ENCODE data around the gene PPP1R3F. TPM values are rescaled to one million over a fixed set of nuclear protein-coding genes. Genes with fewer than 3 reads are reported as not detected.
A peak's percentile ranks its signal among the peaks of the same experiment; 100 is the strongest.

Gene PPP1R3F
- total and polyA plus RNA-seq, 4 donors: 1.9 to 9.2 (median 7.1) TPM

DNA sequence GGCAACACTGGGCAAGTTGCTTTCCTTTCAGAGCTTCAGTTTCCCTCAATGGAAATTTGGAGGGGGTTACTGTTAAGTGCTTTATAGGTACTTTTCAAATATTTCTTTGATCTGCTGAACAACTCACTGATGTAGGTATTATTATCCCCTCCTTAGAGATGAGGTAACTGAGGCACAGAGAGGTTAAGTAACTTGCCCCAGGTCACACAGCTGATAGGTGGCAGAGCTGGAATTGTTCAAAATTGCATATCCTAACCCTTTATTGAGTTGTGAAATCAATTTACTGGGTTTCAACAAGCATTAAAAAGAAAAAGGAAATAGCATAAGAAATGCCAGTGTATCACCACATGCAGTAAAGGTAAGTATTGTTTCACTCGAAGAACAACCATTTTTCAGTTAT, 6.6 kb downstream of the PPP1R3F start:
- no peak overlapping the region for H3K27ac ChIP-seq (ENCODE audit: low read depth in 1 of 2, low read length in 2 of 2)
- ATAC-seq (ENCODE audit: low FRiP score): no peak
- no peak for DNase-seq
- WGBS, 2 donors: 19 to 31% methylated on average over 1 of the region's 1 CpG
- intact Hi-C loops (cut with DNase I): no loop called here
- no peaks in the 10 kb centered on the region for H3K9me3 ChIP-seq (ENCODE audit: control insufficient read depth, low read length)
- H3K4me3 ChIP-seq (ENCODE audit: low read length in 2 of 2): no peak overlapping the region
- peaks cover 0 to 2% of the 10 kb centered on the region in 2 donors for H3K4me1 ChIP-seq (ENCODE audit: control insufficient read depth in 1 of 2, insufficient read depth in 2 of 2, low read length in 2 of 2)
- H3K27me3 ChIP-seq (ENCODE audit: control insufficient read depth in 1 of 2, insufficient read depth in 2 of 2, low read length in 1 of 2): no peaks in the 10 kb centered on the region
- H3K36me3 ChIP-seq (ENCODE audit: control insufficient read depth in 1 of 2, insufficient read depth in 2 of 2, low read length in 1 of 2): no peaks in the 10 kb centered on the region

- Histone ChIP-seq H3K27me3 (ENCODE audit: control insufficient read depth in 1 of 2, insufficient read depth in 2 of 2, low read length in 1 of 2) (no peaks in the 10 kb centered on the region), H3K4me1 (ENCODE audit: control insufficient read depth in 1 of 2, insufficient read depth in 2 of 2, low read length in 2 of 2) (peaks cover 0 to 2% of the 10 kb centered on the region in 2 donors), H3K27ac (ENCODE audit: low read depth in 1 of 2, low read length in 2 of 2) (peak overlapping the region; percentile 30 to 33), H3K4me3 (ENCODE audit: low read length in 2 of 2) (no peak overlapping the region), H3K36me3 (ENCODE audit: control insufficient read depth in 1 of 2, insufficient read depth in 2 of 2, low read length in 1 of 2) (no peaks in the 10 kb centered on the region), H3K9me3 (ENCODE audit: control insufficient read depth, low read length) (no peaks in the 10 kb centered on the region)
- DNase-seq (no peak), ATAC-seq (ENCODE audit: low FRiP score) (no peak)
- intact Hi-C loops (cut with DNase I): no loop called here
- WGBS, 2 donors: 38 to 42% methylated on average over 19 of the region's 19 CpGs
These were observed 7.3 kb downstream of the PPP1R3F start for GRCh38 chrX:49276671-49277534.

DNA sequence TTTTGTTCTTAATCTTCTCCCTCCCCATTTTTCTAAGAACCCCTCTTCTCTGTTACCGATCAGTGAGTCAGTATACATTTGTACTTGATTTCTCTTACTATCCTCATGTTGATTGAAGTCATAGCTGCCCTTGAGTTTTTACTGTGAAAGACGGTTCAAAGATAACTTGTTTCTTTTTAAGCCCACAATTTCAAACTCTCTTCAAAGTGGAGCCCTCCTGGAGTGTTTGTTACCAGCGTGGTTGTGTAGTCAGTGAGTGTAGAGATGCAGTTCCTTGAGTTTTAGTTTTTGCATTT, 7.9 kb downstream of the PPP1R3F start:
- intact Hi-C loops (cut with DNase I): no loop called here
- Histone ChIP-seq H3K4me1 (ENCODE audit: control insufficient read depth in 1 of 2, insufficient read depth in 2 of 2, low read length in 2 of 2) (peaks cover 0 to 2% of the 10 kb centered on the region in 2 donors), H3K9me3 (ENCODE audit: control insufficient read depth, low read length) (no peaks in the 10 kb centered on the region), H3K4me3 (ENCODE audit: low read length in 2 of 2) (no peak overlapping the region), H3K36me3 (ENCODE audit: control insufficient read depth in 1 of 2, insufficient read depth in 2 of 2, low read length in 1 of 2) (no peaks in the 10 kb centered on the region), H3K27me3 (ENCODE audit: control insufficient read depth in 1 of 2, insufficient read depth in 2 of 2, low read length in 1 of 2) (no peaks in the 10 kb centered on the region), H3K27ac (ENCODE audit: low read depth in 1 of 2, low read length in 2 of 2) (peak overlapping the region in 1 of 2 donors; percentile 33)
- 56 to 70% methylated on average over 3 of the region's 3 CpGs for WGBS, 2 donors
- ATAC-seq (ENCODE audit: low FRiP score): no peak
- DNase-seq: no peak

DNA sequence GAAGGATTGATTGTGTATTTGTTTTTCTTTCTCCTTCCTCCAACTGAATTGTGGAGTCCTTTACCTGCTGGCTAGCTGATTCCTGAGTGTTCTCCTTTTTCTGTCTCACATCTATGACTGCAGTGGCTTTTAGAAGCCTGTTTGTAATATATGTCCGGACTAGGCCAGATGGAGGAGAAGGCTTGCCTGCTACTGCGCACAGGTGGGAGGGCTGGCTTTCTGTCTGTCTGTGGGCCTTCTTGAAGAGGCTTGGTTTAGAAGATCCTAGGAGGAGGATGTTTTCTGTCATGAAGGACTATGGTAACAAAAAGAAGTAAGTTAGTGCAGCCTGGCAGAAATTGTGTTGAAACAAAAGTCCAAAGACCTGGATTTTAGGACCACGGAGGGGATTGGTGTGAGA, 8.5 kb downstream of the PPP1R3F start:
- no peak for ATAC-seq (ENCODE audit: low FRiP score)
- Histone ChIP-seq H3K4me1 (ENCODE audit: control insufficient read depth in 1 of 2, insufficient read depth in 2 of 2, low read length in 2 of 2) (peaks cover 0 to 2% of the 10 kb centered on the region in 2 donors), H3K27ac (ENCODE audit: low read depth in 1 of 2, low read length in 2 of 2) (no peak overlapping the region), H3K27me3 (ENCODE audit: control insufficient read depth in 1 of 2, insufficient read depth in 2 of 2, low read length in 1 of 2) (no peaks in the 10 kb centered on the region), H3K9me3 (ENCODE audit: control insufficient read depth, low read length) (no peaks in the 10 kb centered on the region), H3K36me3 (ENCODE audit: control insufficient read depth in 1 of 2, insufficient read depth in 2 of 2, low read length in 1 of 2) (no peaks in the 10 kb centered on the region), H3K4me3 (ENCODE audit: low read length in 2 of 2) (no peak overlapping the region)
- intact Hi-C loops (cut with DNase I): no loop called here
- no peak for DNase-seq
- WGBS, 2 donors: 83 to 91% methylated on average over 3 of the region's 3 CpGs

GRCh38 chrX:49282647-49283011, 13.0 kb downstream of the PPP1R3F start:
- intact Hi-C loops (cut with DNase I): no loop called here
- peak; percentile 65 for ATAC-seq (ENCODE audit: low FRiP score)
- Histone ChIP-seq H3K27ac (ENCODE audit: low read depth in 1 of 2, low read length in 2 of 2) (no peak overlapping the region), H3K27me3 (ENCODE audit: control insufficient read depth in 1 of 2, insufficient read depth in 2 of 2, low read length in 1 of 2) (no peaks in the 10 kb centered on the region), H3K4me1 (ENCODE audit: control insufficient read depth in 1 of 2, insufficient read depth in 2 of 2, low read length in 2 of 2) (no peaks in the 10 kb centered on the region), H3K9me3 (ENCODE audit: control insufficient read depth, low read length) (no peaks in the 10 kb centered on the region), H3K4me3 (ENCODE audit: low read length in 2 of 2) (no peak overlapping the region), H3K36me3 (ENCODE audit: control insufficient read depth in 1 of 2, insufficient read depth in 2 of 2, low read length in 1 of 2) (no peaks in the 10 kb centered on the region)
- WGBS, 2 donors: 13 to 18% methylated on average over 11 of the region's 11 CpGs
- DNase-seq: no peak

GRCh38 chrX:49284212-49284611, 14.6 kb downstream of the PPP1R3F start:
- H3K36me3 ChIP-seq (ENCODE audit: control insufficient read depth in 1 of 2, insufficient read depth in 2 of 2, low read length in 1 of 2): no peaks in the 10 kb centered on the region
- WGBS, 2 donors: 83 to 90% methylated on average over 3 of the region's 3 CpGs
- DNase-seq: no peak
- no peaks in the 10 kb centered on the region for H3K27me3 ChIP-seq (ENCODE audit: control insufficient read depth in 1 of 2, insufficient read depth in 2 of 2, low read length in 1 of 2)
- no peaks in the 10 kb centered on the region for H3K4me1 ChIP-seq (ENCODE audit: control insufficient read depth in 1 of 2, insufficient read depth in 2 of 2, low read length in 2 of 2)
- H3K27ac ChIP-seq (ENCODE audit: low read depth in 1 of 2, low read length in 2 of 2): no peak overlapping the region
- H3K9me3 ChIP-seq (ENCODE audit: control insufficient read depth, low read length): no peaks in the 10 kb centered on the region
- ATAC-seq (ENCODE audit: low FRiP score): no peak
- intact Hi-C loops (cut with DNase I): no loop called here
- H3K4me3 ChIP-seq (ENCODE audit: low read length in 2 of 2): no peak overlapping the region

GRCh38 chrX:49286136-49286535, 16.5 kb downstream of the PPP1R3F start:
- H3K27ac ChIP-seq (ENCODE audit: low read depth in 1 of 2, low read length in 2 of 2): no peak overlapping the region
- no peaks in the 10 kb centered on the region for H3K9me3 ChIP-seq (ENCODE audit: control insufficient read depth, low read length)
- DNase-seq: no peak
- ATAC-seq (ENCODE audit: low FRiP score): peak; percentile 51
- H3K36me3 ChIP-seq (ENCODE audit: control insufficient read depth in 1 of 2, insufficient read depth in 2 of 2, low read length in 1 of 2): no peaks in the 10 kb centered on the region
- no peak overlapping the region for H3K4me3 ChIP-seq (ENCODE audit: low read length in 2 of 2)
- H3K4me1 ChIP-seq (ENCODE audit: control insufficient read depth in 1 of 2, insufficient read depth in 2 of 2, low read length in 2 of 2): no peaks in the 10 kb centered on the region
- intact Hi-C loops (cut with DNase I): no loop called here
- H3K27me3 ChIP-seq (ENCODE audit: control insufficient read depth in 1 of 2, insufficient read depth in 2 of 2, low read length in 1 of 2): no peaks in the 10 kb centered on the region
- WGBS, 2 donors: 90 to 95% methylated on average over 18 of the region's 18 CpGs

GRCh38 chrX:49286581-49286980, 17.0 kb downstream of the PPP1R3F start:
- no peak for DNase-seq
- no peak for ATAC-seq (ENCODE audit: low FRiP score)
- intact Hi-C loops (cut with DNase I): no loop called here
- H3K36me3 ChIP-seq (ENCODE audit: control insufficient read depth in 1 of 2, insufficient read depth in 2 of 2, low read length in 1 of 2): no peaks in the 10 kb centered on the region
- no peaks in the 10 kb centered on the region for H3K27me3 ChIP-seq (ENCODE audit: control insufficient read depth in 1 of 2, insufficient read depth in 2 of 2, low read length in 1 of 2)
- WGBS, 2 donors: 63 to 75% methylated on average over 4 of the region's 4 CpGs
- no peaks in the 10 kb centered on the region for H3K9me3 ChIP-seq (ENCODE audit: control insufficient read depth, low read length)
- H3K4me1 ChIP-seq (ENCODE audit: control insufficient read depth in 1 of 2, insufficient read depth in 2 of 2, low read length in 2 of 2): no peaks in the 10 kb centered on the region
- H3K4me3 ChIP-seq (ENCODE audit: low read length in 2 of 2): no peak overlapping the region
- no peak overlapping the region for H3K27ac ChIP-seq (ENCODE audit: low read depth in 1 of 2, low read length in 2 of 2)

GRCh38 chrX:49287665-49288064, 18.1 kb downstream of the PPP1R3F start:
- no peaks in the 10 kb centered on the region for H3K27me3 ChIP-seq (ENCODE audit: control insufficient read depth in 1 of 2, insufficient read depth in 2 of 2, low read length in 1 of 2)
- no peak for ATAC-seq (ENCODE audit: low FRiP score)
- intact Hi-C loops (cut with DNase I): no loop called here
- no peaks in the 10 kb centered on the region for H3K9me3 ChIP-seq (ENCODE audit: control insufficient read depth, low read length)
- H3K36me3 ChIP-seq (ENCODE audit: control insufficient read depth in 1 of 2, insufficient read depth in 2 of 2, low read length in 1 of 2): no peaks in the 10 kb centered on the region
- H3K4me3 ChIP-seq (ENCODE audit: low read length in 2 of 2): no peak overlapping the region
- H3K4me1 ChIP-seq (ENCODE audit: control insufficient read depth in 1 of 2, insufficient read depth in 2 of 2, low read length in 2 of 2): no peaks in the 10 kb centered on the region
- 95 to 96% methylated on average over 1 of the region's 1 CpG for WGBS, 2 donors
- no peak overlapping the region for H3K27ac ChIP-seq (ENCODE audit: low read depth in 1 of 2, low read length in 2 of 2)
- DNase-seq: no peak

Measured in aorta (tissue), 5 donors.